ENCODE results near the gene BICC1.

DNA sequence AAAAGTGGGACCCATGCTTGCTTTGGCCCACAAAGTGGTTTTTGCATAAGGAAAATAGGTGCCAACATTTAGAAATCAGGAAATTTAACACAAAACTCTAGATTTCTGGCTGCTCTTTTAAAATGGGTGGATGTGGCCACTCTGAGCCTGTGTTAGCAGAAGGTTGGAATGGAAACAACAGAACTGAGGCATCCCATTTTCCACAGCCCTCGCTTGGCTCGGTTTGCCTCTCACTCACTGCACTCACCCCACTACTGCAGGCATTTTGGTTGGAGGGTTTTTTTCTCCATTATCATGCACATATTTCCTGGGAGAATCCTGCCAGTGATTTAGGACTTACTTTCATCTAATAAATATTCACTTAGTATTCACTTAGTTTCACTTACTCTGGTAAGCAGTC is 178.9 kb downstream of the BICC1 start:
- TF ChIP-seq, protein P1, sequence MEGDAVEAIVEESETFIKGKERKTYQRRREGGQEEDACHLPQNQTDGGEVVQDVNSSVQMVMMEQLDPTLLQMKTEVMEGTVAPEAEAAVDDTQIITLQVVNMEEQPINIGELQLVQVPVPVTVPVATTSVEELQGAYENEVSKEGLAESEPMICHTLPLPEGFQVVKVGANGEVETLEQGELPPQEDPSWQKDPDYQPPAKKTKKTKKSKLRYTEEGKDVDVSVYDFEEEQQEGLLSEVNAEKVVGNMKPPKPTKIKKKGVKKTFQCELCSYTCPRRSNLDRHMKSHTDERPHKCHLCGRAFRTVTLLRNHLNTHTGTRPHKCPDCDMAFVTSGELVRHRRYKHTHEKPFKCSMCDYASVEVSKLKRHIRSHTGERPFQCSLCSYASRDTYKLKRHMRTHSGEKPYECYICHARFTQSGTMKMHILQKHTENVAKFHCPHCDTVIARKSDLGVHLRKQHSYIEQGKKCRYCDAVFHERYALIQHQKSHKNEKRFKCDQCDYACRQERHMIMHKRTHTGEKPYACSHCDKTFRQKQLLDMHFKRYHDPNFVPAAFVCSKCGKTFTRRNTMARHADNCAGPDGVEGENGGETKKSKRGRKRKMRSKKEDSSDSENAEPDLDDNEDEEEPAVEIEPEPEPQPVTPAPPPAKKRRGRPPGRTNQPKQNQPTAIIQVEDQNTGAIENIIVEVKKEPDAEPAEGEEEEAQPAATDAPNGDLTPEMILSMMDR (IDR thresholded peaks at IDR 0.05; ENCODE audit: poor library complexity) = no peak
- no peak for TF ChIP-seq EZH2phosphoT487 (IDR thresholded peaks at IDR 0.05; ENCODE audit: low read depth, severe bottlenecking, unreplicated experiment)
